ENCODE results near the gene MED9.

DNA sequence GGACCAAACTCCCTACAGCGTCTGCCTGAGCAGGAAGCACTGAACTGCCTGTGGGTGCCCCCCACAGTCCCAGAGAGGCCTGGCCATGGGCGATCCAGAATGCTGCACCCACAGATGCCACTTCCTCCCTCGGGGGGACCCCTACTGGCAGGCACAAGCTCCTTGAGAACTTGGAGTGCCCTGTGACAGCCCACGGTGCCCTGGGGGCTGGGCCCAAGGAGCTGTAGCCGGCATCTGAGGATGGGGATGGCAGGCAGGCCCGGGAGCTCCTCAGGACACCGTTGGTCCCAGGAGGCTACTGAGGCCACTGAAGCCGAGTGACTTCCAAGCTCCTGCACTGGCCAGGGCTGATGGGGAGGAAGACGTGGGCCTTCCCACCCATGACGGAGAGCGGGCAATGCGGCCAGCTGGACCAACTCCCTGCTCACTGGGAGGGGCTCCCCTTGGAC is 34.5 kb downstream of the MED9 start:
- TF ChIP-seq, protein P1, sequence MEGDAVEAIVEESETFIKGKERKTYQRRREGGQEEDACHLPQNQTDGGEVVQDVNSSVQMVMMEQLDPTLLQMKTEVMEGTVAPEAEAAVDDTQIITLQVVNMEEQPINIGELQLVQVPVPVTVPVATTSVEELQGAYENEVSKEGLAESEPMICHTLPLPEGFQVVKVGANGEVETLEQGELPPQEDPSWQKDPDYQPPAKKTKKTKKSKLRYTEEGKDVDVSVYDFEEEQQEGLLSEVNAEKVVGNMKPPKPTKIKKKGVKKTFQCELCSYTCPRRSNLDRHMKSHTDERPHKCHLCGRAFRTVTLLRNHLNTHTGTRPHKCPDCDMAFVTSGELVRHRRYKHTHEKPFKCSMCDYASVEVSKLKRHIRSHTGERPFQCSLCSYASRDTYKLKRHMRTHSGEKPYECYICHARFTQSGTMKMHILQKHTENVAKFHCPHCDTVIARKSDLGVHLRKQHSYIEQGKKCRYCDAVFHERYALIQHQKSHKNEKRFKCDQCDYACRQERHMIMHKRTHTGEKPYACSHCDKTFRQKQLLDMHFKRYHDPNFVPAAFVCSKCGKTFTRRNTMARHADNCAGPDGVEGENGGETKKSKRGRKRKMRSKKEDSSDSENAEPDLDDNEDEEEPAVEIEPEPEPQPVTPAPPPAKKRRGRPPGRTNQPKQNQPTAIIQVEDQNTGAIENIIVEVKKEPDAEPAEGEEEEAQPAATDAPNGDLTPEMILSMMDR (IDR thresholded peaks at IDR 0.05; ENCODE audit: low read depth, low read length, poor library complexity, severe bottlenecking), result no peak
- no peak for TF ChIP-seq EZH2phosphoT487 (IDR thresholded peaks at IDR 0.05; ENCODE audit: borderline replicate concordance, low read length)
